ENCODE data around the gene ZNF20. TPM values are rescaled to one million over a fixed set of nuclear protein-coding genes. Genes with fewer than 3 reads are reported as not detected.
"Not testable (repeated sequence)": the region's sequence is repeated elsewhere in the genome, so short reads cannot be mapped to it uniquely, and the experiment has no call there.

Gene ZNF20
- total and polyA plus RNA-seq, 4 donors: 4.4 to 10.7 (median 7.6) TPM

- Histone ChIP-seq H3K4me3 (ENCODE audit: low read depth, low read length) (peak overlapping the region; percentile 68), H3K36me3 (ENCODE audit: control insufficient read depth, insufficient read depth, low read length) (peaks cover 2% of the 10 kb centered on the region), H3K4me1 (ENCODE audit: control insufficient read depth, insufficient read depth, low read length) (peaks cover 19% of the 10 kb centered on the region), H3K27me3 (ENCODE audit: control insufficient read depth, insufficient read depth, low read length) (no peaks in the 10 kb centered on the region), H3K27ac (ENCODE audit: low read depth, low read length) (no peak overlapping the region), H3K9me3 (ENCODE audit: control insufficient read depth, insufficient read depth, low read length) (no peaks in the 10 kb centered on the region)
- no peak for DNase-seq (ENCODE audit: low read depth in 4 of 6, low spot score in 6 of 6)
- WGBS (ENCODE audit: insufficient coverage): 37% methylated on average over 9 of the region's 10 CpGs
These were observed 47.2 kb downstream of the ZNF20 start for GRCh38 chr19:12092956-12093355.

GRCh38 chr19:12092065-12092867, 47.9 kb downstream of the ZNF20 start:
- peak; percentile 56 to 93 (median 72) for DNase-seq (ENCODE audit: low read depth in 4 of 6, low spot score in 6 of 6)
- H3K9me3 ChIP-seq (ENCODE audit: control insufficient read depth, insufficient read depth, low read length): no peaks in the 10 kb centered on the region
- H3K27ac ChIP-seq (ENCODE audit: low read depth, low read length): peak overlapping the region; percentile 93
- H3K4me3 ChIP-seq (ENCODE audit: low read depth, low read length): peak overlapping the region; percentile 68
- peaks cover 19% of the 10 kb centered on the region for H3K4me1 ChIP-seq (ENCODE audit: control insufficient read depth, insufficient read depth, low read length)
- 3% methylated on average over 52 of the region's 53 CpGs for WGBS (ENCODE audit: insufficient coverage)
- no peaks in the 10 kb centered on the region for H3K27me3 ChIP-seq (ENCODE audit: control insufficient read depth, insufficient read depth, low read length)
- no peaks in the 10 kb centered on the region for H3K36me3 ChIP-seq (ENCODE audit: control insufficient read depth, insufficient read depth, low read length)

- DNase-seq (ENCODE audit: low read depth in 4 of 6, low spot score in 6 of 6): peak; percentile 5 to 91 (median 34)
- Histone ChIP-seq H3K4me1 (ENCODE audit: control insufficient read depth, insufficient read depth, low read length) (peaks cover 19% of the 10 kb centered on the region), H3K27me3 (ENCODE audit: control insufficient read depth, insufficient read depth, low read length) (no peaks in the 10 kb centered on the region), H3K36me3 (ENCODE audit: control insufficient read depth, insufficient read depth, low read length) (no peaks in the 10 kb centered on the region), H3K4me3 (ENCODE audit: low read depth, low read length) (no peak overlapping the region), H3K27ac (ENCODE audit: low read depth, low read length) (no peak overlapping the region), H3K9me3 (ENCODE audit: control insufficient read depth, insufficient read depth, low read length) (no peaks in the 10 kb centered on the region)
- 63% methylated on average over 2 of the region's 5 CpGs for WGBS (ENCODE audit: insufficient coverage)
These were observed 49.3 kb downstream of the ZNF20 start for GRCh38 chr19:12090807-12091206.

- peaks cover 3% of the 10 kb centered on the region for H3K9me3 ChIP-seq (ENCODE audit: control insufficient read depth, insufficient read depth, low read length)
- no peak for DNase-seq (ENCODE audit: low read depth in 4 of 6, low spot score in 6 of 6)
- no peak overlapping the region for H3K27ac ChIP-seq (ENCODE audit: low read depth, low read length)
- no peaks in the 10 kb centered on the region for H3K4me1 ChIP-seq (ENCODE audit: control insufficient read depth, insufficient read depth, low read length)
- WGBS (ENCODE audit: insufficient coverage): 87% methylated on average over 4 of the region's 5 CpGs
- peaks cover 5% of the 10 kb centered on the region for H3K36me3 ChIP-seq (ENCODE audit: control insufficient read depth, insufficient read depth, low read length)
- no peaks in the 10 kb centered on the region for H3K27me3 ChIP-seq (ENCODE audit: control insufficient read depth, insufficient read depth, low read length)
- H3K4me3 ChIP-seq (ENCODE audit: low read depth, low read length): no peak overlapping the region
These were observed 54.9 kb downstream of the ZNF20 start for GRCh38 chr19:12085074-12085818.

GRCh38 chr19:12083336-12083735, 56.8 kb downstream of the ZNF20 start:
- no CpG with 5 or more reads among the region's 6 CpGs for WGBS (ENCODE audit: insufficient coverage)
- H3K9me3 ChIP-seq (ENCODE audit: control insufficient read depth, insufficient read depth, low read length); DNase-seq (ENCODE audit: low read depth in 4 of 6, low spot score in 6 of 6); H3K27ac ChIP-seq (ENCODE audit: low read depth, low read length); H3K27me3 ChIP-seq (ENCODE audit: control insufficient read depth, insufficient read depth, low read length); H3K4me3 ChIP-seq (ENCODE audit: low read depth, low read length); H3K4me1 ChIP-seq (ENCODE audit: control insufficient read depth, insufficient read depth, low read length): not testable (repeated sequence)
- H3K36me3 ChIP-seq (ENCODE audit: control insufficient read depth, insufficient read depth, low read length): peaks cover 21% of the 10 kb centered on the region

Small RNA genes lying within 50 kb of the gene (small RNA-seq; reads per million reads assigned to genes)
- not detected for gene RF00019 (ENCODE audit: low replicate concordance)
- not detected for gene RNA5SP467 (ENCODE audit: low replicate concordance)

Other genes with a start within 250 kb of the ZNF20 start
- gene ZNF700, start 215.2 kb downstream of the ZNF20 start, total RNA-seq: 10 to 100 TPM; 14.2 to 22.2 TPM
- 10 to 100 TPM; 10.9 to 14.0 TPM for gene ZNF700, start 215.2 kb downstream of the ZNF20 start, polyA plus RNA-seq (ENCODE audit: insufficient read length in 2 of 2)
- 1 to 10 TPM; 4.8 to 5.7 TPM for gene ZNF763, start 175.3 kb downstream of the ZNF20 start, total RNA-seq
- 1 to 10 TPM; 3.8 to 4.8 TPM for gene ZNF763, start 175.3 kb downstream of the ZNF20 start, polyA plus RNA-seq (ENCODE audit: insufficient read length in 2 of 2)
- gene ZNF433, start 104.7 kb downstream of the ZNF20 start, total RNA-seq: 10 to 100 TPM; 13.3 to 21.1 TPM
- gene ZNF433, start 104.7 kb downstream of the ZNF20 start, polyA plus RNA-seq (ENCODE audit: insufficient read length in 2 of 2): 10 to 100 TPM in 1 of 2 donors, 1 to 10 TPM in 1; 7.7 to 11.9 TPM
- gene ZNF878, start 87.4 kb downstream of the ZNF20 start, total RNA-seq: under 1 TPM; 0.44 to 0.59 TPM
- 1 to 10 TPM in 1 of 2 donors, under 1 TPM in 1; 0.62 to 1.6 TPM for gene ZNF878, start 87.4 kb downstream of the ZNF20 start, polyA plus RNA-seq (ENCODE audit: insufficient read length in 2 of 2)
- 10 to 100 TPM; 23.1 to 24.2 TPM for gene ZNF844, start 75.6 kb downstream of the ZNF20 start, total RNA-seq
- 10 to 100 TPM; 11.2 to 12.1 TPM for gene ZNF844, start 75.6 kb downstream of the ZNF20 start, polyA plus RNA-seq (ENCODE audit: insufficient read length in 2 of 2)
- 10 to 100 TPM; 21.9 to 25.8 TPM for gene ZNF625, start 16.4 kb upstream of the ZNF20 start, total RNA-seq
- 10 to 100 TPM; 15.2 to 17.8 TPM for gene ZNF625, start 16.4 kb upstream of the ZNF20 start, polyA plus RNA-seq (ENCODE audit: insufficient read length in 2 of 2)
- 10 to 100 TPM; 18.7 to 25.2 TPM for gene ZNF136, start 22.7 kb upstream of the ZNF20 start, total RNA-seq
- 10 to 100 TPM; 13.3 to 15.3 TPM for gene ZNF136, start 22.7 kb upstream of the ZNF20 start, polyA plus RNA-seq (ENCODE audit: insufficient read length in 2 of 2)
- 10 to 100 TPM; 18.9 to 20.7 TPM for gene ZNF44, start 154.5 kb upstream of the ZNF20 start, total RNA-seq
- 10 to 100 TPM; 14.9 to 18.0 TPM for gene ZNF44, start 154.5 kb upstream of the ZNF20 start, polyA plus RNA-seq (ENCODE audit: insufficient read length in 2 of 2)
- gene ZNF563, start 193.3 kb upstream of the ZNF20 start, total RNA-seq: 1 to 10 TPM; 4.6 to 5.4 TPM
- 1 to 10 TPM; 2.0 to 2.4 TPM for gene ZNF563, start 193.3 kb upstream of the ZNF20 start, polyA plus RNA-seq (ENCODE audit: insufficient read length in 2 of 2)
- gene ZNF442, start 225.3 kb upstream of the ZNF20 start, total RNA-seq: 10 to 100 TPM; 11.5 to 13.2 TPM
- gene ZNF442, start 225.3 kb upstream of the ZNF20 start, polyA plus RNA-seq (ENCODE audit: insufficient read length in 2 of 2): 1 to 10 TPM; 2.9 to 3.3 TPM

All from spinal cord (tissue), 10 donors.